IPS-15b (cell line): ENCODE results near the gene IST1.

Experiments
- H3K27me3 ChIP-seq: one replicate; pipeline ENCODE4 v1.6.1; 2013; ENCODE audit warnings: low read length; ENCODE audit not compliant: control insufficient read depth, insufficient read depth
- H3K36me3 ChIP-seq: one replicate; pipeline ENCODE4 v1.6.1; 2013; ENCODE audit warnings: low read length; ENCODE audit not compliant: control insufficient read depth, insufficient read depth
- H3K4me1 ChIP-seq: one replicate; pipeline ENCODE4 v1.6.1; 2013; ENCODE audit warnings: mild to moderate bottlenecking, low read length; ENCODE audit not compliant: control insufficient read depth, insufficient read depth
- H3K4me3 ChIP-seq: one replicate; pipeline ENCODE4 v1.5.1; 2013; ENCODE audit warnings: low read depth, low read length
- H3K9ac ChIP-seq: one replicate; pipeline ENCODE4 v1.6.1; 2013; ENCODE audit warnings: low read depth, mild to moderate bottlenecking, low read length
- H3K9me3 ChIP-seq: one replicate; pipeline ENCODE4 v1.6.1; 2013; ENCODE audit warnings: mild to moderate bottlenecking, low read length; ENCODE audit not compliant: control insufficient read depth, insufficient read depth

IST1 gene

DNA sequence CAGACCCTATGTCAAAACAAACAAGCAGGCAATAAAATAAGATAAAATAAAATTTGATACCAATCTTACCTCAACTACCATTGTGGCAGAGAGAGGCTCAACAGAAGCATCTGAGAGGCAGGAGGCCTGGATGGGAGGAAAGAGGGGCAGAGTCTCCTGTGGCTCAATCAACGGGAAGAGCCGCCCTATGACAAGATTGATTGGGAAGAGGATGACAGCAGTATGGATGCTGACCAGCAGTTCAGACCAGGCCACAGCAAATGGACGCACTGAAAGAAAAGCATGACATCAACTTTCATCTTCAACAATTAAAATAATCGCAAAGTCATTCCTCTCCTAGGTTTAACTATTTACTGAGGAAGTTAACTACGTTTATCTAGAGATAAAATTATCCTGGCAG is 57.5 kb downstream of the IST1 start:
- no peak overlapping the region for H3K9ac ChIP-seq
- no peaks in the 10 kb centered on the region for H3K36me3 ChIP-seq
- peaks cover 5% of the 10 kb centered on the region for H3K27me3 ChIP-seq
- no peak overlapping the region for H3K4me3 ChIP-seq
- no peaks in the 10 kb centered on the region for H3K4me1 ChIP-seq
- no peaks in the 10 kb centered on the region for H3K9me3 ChIP-seq

DNA sequence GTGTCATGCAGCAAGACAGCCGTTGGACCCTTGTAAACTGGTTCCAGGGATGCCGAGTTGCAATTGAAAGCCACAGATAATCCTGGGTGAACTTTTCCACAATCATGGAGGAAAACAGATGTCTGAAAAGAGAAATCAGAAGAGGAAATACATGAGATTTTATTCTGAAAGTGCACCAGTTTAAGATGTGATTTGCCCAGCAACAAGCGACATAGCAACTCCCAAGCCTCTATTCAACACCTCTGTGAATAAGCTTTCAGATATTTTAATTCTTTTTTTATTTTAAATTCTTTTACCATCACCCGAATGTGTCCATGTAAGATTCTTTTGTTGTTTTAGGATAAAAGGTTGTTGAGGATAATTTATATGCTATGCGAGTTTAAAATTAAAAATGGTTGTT is 58.8 kb downstream of the IST1 start:
- no peak overlapping the region for H3K4me3 ChIP-seq
- H3K9ac ChIP-seq = no peak overlapping the region
- peaks cover 5% of the 10 kb centered on the region for H3K27me3 ChIP-seq
- H3K9me3 ChIP-seq = no peaks in the 10 kb centered on the region
- H3K36me3 ChIP-seq = no peaks in the 10 kb centered on the region
- H3K4me1 ChIP-seq = no peaks in the 10 kb centered on the region

DNA sequence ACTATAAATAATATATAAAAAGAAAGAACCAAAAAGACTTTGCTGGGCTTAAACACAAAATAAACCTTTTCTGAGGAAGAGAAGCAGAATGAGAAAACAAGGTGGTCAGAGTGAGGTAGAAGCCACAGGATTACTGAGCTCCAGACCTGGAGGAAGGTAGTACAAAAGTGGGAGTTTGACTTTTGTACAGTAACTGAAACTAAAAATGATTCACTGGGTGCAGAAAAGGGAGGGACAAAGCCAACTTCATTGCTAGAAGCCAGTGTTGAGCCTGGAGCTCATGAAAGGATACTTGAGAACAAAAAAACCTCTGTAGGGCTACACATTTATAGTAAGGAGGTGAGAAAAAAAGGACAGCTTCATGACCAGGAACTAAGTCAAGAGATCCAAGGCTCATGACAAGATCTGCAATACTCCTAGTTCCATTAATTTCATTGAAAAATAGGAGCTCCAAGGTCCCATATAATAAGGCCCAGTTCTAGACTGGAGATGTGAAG is 59.4 kb downstream of the IST1 start:
- Histone ChIP-seq H3K4me1 (no peaks in the 10 kb centered on the region), H3K27me3 (peaks cover 5% of the 10 kb centered on the region), H3K9me3 (no peaks in the 10 kb centered on the region), H3K9ac (no peak overlapping the region), H3K4me3 (no peak overlapping the region), H3K36me3 (no peaks in the 10 kb centered on the region)

DNA sequence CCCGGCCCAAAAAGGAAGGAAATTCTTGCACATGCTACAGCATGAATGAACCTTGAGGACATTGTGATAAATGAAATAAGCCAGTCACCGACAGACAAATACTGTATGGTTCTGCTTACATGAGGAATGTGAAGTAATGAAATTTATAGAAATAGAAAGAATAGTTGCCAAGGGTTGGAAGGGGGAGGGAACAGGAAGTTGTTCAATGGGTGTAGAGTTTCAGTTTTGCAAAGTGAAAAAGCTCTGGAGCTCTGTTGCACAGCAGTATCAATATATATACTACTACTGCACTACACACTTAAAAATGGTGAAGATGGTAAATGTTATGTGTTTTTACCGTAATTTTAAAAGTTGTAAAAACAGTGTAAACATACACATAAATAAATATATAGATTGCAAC is 61.2 kb downstream of the IST1 start:
- Histone ChIP-seq H3K9ac (no peak overlapping the region), H3K27me3 (peaks cover 5% of the 10 kb centered on the region), H3K9me3 (no peaks in the 10 kb centered on the region), H3K4me1 (no peaks in the 10 kb centered on the region), H3K4me3 (no peak overlapping the region), H3K36me3 (no peaks in the 10 kb centered on the region)

DNA sequence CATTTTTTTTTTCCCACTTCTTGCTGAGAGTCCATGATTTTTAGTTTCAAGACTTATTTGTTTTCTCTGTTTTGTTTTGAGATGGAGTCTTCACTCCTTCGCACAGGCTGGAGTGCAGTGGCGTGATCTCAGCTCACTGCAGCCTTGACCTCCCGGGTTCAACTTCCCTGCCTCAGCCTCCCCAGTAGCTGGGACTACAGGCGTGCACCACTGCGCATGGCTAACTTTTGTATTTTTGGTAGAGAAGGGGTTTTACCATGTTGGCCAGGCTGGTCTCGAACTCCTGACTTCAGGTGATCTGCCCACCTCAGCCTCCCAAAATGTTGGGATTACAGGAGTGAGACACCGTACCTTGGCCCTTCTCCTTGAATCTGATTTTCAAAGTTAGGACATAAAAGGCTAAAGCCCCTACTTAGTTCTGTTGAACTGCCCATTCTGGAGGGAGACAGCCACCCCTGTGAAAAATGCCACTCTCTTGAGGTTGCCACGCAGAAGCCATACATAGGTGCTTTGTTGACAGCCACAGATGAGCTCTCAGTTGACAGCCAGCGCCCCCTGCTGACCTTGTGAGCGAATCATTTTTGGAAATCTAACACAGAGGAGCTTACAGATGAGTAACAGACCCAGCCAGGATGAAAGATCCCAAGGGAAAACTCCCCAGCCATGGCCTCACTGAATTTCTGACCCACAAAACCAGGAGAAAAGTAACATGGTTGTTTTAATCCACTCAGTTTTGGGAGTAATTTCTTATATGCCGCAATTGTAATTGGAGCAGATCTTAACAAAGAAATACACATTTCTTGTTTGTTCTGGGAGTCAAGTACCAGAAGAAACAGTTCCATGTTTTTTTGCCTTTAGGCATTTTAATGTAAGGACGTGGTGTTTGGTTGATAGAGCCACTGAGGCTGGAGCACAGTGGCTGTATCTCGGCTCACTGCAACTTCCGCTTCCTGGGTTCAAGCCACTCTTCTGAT is 66.0 kb downstream of the IST1 start:
- Histone ChIP-seq H3K4me3 (no peak overlapping the region), H3K4me1 (no peaks in the 10 kb centered on the region), H3K9ac (no peak overlapping the region), H3K36me3 (no peaks in the 10 kb centered on the region), H3K9me3 (no peaks in the 10 kb centered on the region), H3K27me3 (no peaks in the 10 kb centered on the region)

DNA sequence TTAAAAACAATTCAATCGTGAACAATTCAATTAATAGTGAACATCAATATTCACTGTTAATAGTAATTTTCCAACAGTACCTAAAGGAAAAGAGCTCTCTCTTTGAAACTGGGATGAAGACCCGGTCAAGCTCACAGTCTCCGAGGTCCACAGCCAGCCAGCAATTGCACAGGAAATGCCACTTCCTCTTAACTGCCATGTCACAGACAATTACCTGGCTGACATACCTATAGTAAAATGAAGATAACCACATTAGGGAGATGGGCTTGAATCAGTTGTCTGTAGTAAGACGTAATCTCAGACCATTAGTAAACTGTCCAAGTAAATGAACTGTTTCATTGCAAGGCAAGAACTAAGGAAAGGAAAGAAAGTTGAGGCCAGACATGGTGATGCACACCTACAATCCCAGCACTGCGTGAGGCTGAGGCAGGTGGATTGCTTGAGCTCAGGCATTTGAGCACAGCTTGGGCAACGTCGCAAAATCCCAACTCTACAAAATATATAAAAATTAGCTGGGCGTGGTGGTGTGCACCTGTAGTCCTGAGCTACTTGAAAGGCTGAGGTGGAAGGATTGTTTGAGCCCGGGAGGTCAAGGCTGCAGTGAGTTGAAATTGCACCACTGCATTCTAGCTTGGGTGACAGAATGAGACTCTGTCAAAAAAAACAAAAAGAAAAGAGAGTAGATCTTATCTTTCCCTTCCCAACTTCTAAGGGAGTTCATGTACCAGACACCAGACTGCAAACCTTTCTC is 68.0 kb downstream of the IST1 start:
- Histone ChIP-seq H3K36me3 (no peaks in the 10 kb centered on the region), H3K9me3 (no peaks in the 10 kb centered on the region), H3K4me3 (no peak overlapping the region), H3K4me1 (no peaks in the 10 kb centered on the region), H3K27me3 (no peaks in the 10 kb centered on the region), H3K9ac (no peak overlapping the region)

DNA sequence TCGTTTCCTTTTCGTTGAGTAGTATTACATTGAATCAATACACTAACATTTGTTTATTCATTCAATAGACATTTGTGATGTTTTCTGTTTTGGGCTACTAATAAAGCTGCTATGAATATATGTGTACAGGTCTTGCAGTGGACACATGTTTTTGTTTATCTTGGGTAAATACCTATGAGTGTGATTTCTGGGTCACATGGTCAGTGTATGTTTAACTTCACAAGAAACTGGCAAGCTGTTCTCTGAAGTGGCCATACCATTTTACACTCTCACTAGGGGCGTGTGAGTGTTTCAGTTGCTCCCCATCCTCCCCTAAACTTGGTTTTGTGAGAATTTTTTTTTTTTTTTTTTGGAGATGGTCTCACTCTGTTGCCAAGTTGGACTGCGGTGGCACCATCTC is 69.9 kb downstream of the IST1 start:
- no peak overlapping the region for H3K9ac ChIP-seq
- no peaks in the 10 kb centered on the region for H3K27me3 ChIP-seq
- H3K4me3 ChIP-seq = no peak overlapping the region
- no peaks in the 10 kb centered on the region for H3K36me3 ChIP-seq
- H3K9me3 ChIP-seq = no peaks in the 10 kb centered on the region
- H3K4me1 ChIP-seq = no peaks in the 10 kb centered on the region

DNA sequence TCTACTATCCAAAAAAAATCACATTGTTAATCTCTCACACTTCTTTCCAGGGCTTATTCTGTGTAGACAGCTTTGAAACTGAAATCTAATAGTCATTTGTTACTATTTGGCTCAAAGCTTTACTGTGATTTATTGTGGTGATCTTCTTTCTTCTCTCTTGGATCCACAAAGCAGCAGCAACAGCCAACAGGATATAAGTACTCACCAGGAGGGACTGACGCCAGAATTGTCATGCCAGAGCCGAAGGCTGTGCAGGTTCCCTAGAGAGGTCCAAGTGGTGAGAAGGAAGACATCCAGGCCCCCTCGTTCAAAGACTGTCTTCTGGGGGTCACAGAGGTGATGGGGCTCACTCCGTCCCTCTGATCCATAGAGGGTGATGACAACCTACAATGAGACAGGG is 71.6 kb downstream of the IST1 start:
- Histone ChIP-seq H3K4me3 (no peak overlapping the region), H3K27me3 (no peaks in the 10 kb centered on the region), H3K9ac (no peak overlapping the region), H3K9me3 (no peaks in the 10 kb centered on the region), H3K36me3 (no peaks in the 10 kb centered on the region), H3K4me1 (no peaks in the 10 kb centered on the region)

DNA sequence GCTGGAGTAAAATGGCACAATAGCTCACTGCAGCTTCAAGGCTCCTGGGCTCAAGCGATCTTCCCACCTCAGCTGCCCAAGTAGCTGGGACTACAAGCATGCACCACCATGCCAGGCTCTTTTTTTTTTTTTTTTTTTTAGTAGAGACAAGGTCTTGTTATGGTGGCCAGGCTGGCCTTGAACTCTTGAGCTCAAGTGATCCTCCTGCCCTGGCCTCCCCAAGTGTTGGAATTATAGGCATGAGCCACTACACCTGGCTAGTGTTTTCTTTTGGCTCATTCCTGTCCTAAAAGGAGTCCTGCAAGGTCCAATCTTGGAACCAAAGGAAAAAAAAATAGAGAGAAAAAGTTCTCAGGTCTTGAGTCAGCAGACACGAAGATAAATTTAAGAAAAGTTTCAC is 74.0 kb downstream of the IST1 start:
- Histone ChIP-seq H3K4me3 (no peak overlapping the region), H3K4me1 (no peaks in the 10 kb centered on the region), H3K9ac (no peak overlapping the region), H3K27me3 (no peaks in the 10 kb centered on the region), H3K36me3 (no peaks in the 10 kb centered on the region), H3K9me3 (no peaks in the 10 kb centered on the region)

DNA sequence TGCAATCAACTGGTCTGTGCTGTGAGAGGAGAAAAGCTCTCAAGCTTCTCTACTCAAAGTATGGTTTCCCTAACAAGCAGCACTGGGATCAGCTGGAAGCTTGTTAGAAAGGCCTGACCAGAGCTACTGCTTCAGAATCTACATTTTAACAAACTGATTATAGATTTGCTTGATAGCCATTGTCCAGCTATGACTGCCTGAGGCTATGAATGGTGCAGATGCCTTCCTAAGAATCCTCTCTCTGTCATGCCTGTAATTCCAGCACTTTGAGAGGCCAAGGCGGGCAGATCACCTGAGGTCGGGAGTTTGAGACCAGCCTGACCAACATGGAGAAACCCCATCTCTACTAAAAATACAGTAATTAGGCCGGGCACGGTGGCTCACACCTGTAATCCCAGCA is 76.2 kb downstream of the IST1 start:
- Histone ChIP-seq H3K4me3 (no peak overlapping the region), H3K36me3 (no peaks in the 10 kb centered on the region), H3K9me3 (no peaks in the 10 kb centered on the region), H3K27me3 (no peaks in the 10 kb centered on the region), H3K4me1 (no peaks in the 10 kb centered on the region), H3K9ac (no peak overlapping the region)

DNA sequence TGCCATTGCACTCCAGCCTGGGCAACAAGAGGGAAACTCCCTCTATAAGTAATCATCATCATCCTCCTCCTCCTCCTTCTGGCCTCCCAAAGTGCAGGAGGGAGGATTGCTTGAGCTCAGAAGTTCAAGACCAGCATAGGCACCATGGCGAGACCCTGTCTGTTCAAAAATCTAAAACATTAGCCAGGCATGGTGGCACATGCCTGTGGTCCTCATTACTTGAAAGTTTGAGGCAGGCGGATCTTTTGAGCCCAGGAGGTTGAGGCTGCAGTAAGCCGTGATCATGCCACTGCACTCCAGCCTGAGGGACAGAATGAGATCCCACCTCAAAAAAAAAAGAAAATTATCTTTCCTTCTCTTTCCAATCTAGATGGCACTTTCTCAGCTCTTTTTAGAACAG is 77.0 kb downstream of the IST1 start:
- H3K9me3 ChIP-seq = no peaks in the 10 kb centered on the region
- no peaks in the 10 kb centered on the region for H3K27me3 ChIP-seq
- no peak overlapping the region for H3K4me3 ChIP-seq
- no peaks in the 10 kb centered on the region for H3K4me1 ChIP-seq
- H3K36me3 ChIP-seq = no peaks in the 10 kb centered on the region
- no peak overlapping the region for H3K9ac ChIP-seq

DNA sequence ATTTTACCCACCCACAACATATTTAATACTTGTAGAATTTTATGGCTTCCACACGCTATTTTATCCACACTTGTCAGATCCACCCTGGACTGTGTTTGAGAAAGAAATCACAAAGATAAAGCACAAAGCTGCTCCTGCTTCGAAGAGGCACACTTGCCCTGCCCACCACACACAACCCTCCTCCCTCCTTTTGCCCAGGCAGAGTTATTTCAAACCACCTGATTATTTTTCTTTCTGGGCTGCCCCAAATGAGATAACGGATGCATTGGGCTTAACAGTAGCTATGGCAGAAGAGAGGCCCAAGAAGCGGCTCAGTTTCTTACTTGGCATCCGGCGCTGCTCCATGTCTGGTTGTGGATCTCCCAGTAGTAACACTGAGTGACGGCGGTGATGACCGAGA is 77.7 kb downstream of the IST1 start:
- Histone ChIP-seq H3K27me3 (no peaks in the 10 kb centered on the region), H3K4me1 (no peaks in the 10 kb centered on the region), H3K9ac (no peak overlapping the region), H3K4me3 (no peak overlapping the region), H3K36me3 (no peaks in the 10 kb centered on the region), H3K9me3 (no peaks in the 10 kb centered on the region)
